ENCODE data around the gene ADCY9.

GRCh38 chr16:4147236-4147635 lies 31.0 kb upstream of the ADCY9 start:
- no peak for TF ChIP-seq CTCF (IDR thresholded peaks at IDR 0.05; ENCODE audit: insufficient read depth, low read length)
- TF ChIP-seq SPI1 (IDR thresholded peaks at IDR 0.05; ENCODE audit: borderline replicate concordance, low read depth): no peak
- no peak for TF ChIP-seq POLR2AphosphoS5 (IDR thresholded peaks at IDR 0.05; ENCODE audit: low read depth)
